Activated CD4-positive, alpha-beta T cell treated with anti-CD3 and anti-CD28 coated beads for 36 hours (primary cell): ENCODE measurements around the gene DDN. TPM values are rescaled to one million over a fixed set of nuclear protein-coding genes. Genes with fewer than 3 reads are reported as not detected.

ENCODE experiments used
- ATAC-seq: fragments of 200-7000 bp; cut with Tn5 transposase; one replicate; pipeline ENCODE4 v1.10.0; 2021; ENCODE audit warnings: mild to moderate bottlenecking, moderate library complexity
- CTCF ChIA-PET: fragments of 350-600 bp; sonication (Branson Sonifier 250); formaldehyde crosslinking; loops from one replicate; lab custom pipeline; 2021; ENCODE audit warnings: antibody characterized with exemption; lab: Charles Lee
- POLR2A ChIA-PET: fragments of 350-600 bp; sonication (Branson Sonifier 250); formaldehyde crosslinking; loops from one replicate; lab custom pipeline; 2021; ENCODE audit warnings: antibody characterized with exemption, inconsistent platforms; lab: Charles Lee
- DNase-seq: peaks from one replicate; pipeline ENCODE4 v3.0.0-alpha.2; 2020
- H3K27ac Mint-ChIP-seq: one replicate; pipeline ENCODE4 v1.8.0; 2021; ENCODE audit warnings: mixed read lengths
- H3K27me3 Mint-ChIP-seq: one replicate; pipeline ENCODE4 v1.8.0; 2021; ENCODE audit warnings: mixed read lengths
- H3K36me3 Mint-ChIP-seq: one replicate; pipeline ENCODE4 v1.8.0; 2021; ENCODE audit warnings: low read depth, mixed read lengths
- H3K4me1 Mint-ChIP-seq: one replicate; pipeline ENCODE4 v1.8.0; 2021; ENCODE audit warnings: mixed read lengths
- H3K4me3 Mint-ChIP-seq: one replicate; pipeline ENCODE4 v1.8.0; 2021; ENCODE audit warnings: mild to moderate bottlenecking, moderate library complexity, mixed read lengths
- H3K9me3 Mint-ChIP-seq: one replicate; pipeline ENCODE4 v1.8.0; 2021; ENCODE audit warnings: low read depth, mixed read lengths
- intact Hi-C, 2 experiments: fragments of 100-400 bp; cut with DNase I in 1 of 2; cut with micrococcal nuclease in 1 of 2; formaldehyde crosslinking; loops; one replicate each; pipeline versions ENCODE4 v1.14.2 to v1.15.1; 2022 to 2024; cut with DNase I, micrococcal nuclease
- total RNA-seq, 2 experiments: library from RNA; stranded (reverse); gene quantifications; one replicate each; pipeline ENCODE4 v1.2.3, GENCODE V29; 2021

Gene DDN
- total RNA-seq, 2 experiments from 2014 or later: 0.48 to 0.61 TPM

GRCh38 chr12:48981757-48982157 is 17.4 kb downstream of the DDN start:
- ChIA-PET POLR2A (no interaction called here), CTCF (interaction anchor here (0.8 to 13.1 kb wide), 9 partner anchors 12 to 130 kb away, joined by 3 to 246 read pairs (median 9); partner anchors contain the start of genes DDN, DDX23 and FKBP11)
- intact Hi-C loops: loop anchor here in 1 of 2 experiments (2.0 to 5.0 kb wide), 2 partner anchors 111 to 129 kb away; partner anchors contain the start of genes DDX23 and DHH
- ATAC-seq: no peak
- Mint-ChIP-seq H3K4me3 (peak overlapping the region; percentile 54), H3K36me3 (no peaks in the 10 kb centered on the region), H3K27ac (peak overlapping the region; percentile 58), H3K4me1 (peaks cover 47% of the 10 kb centered on the region), H3K9me3 (no peaks in the 10 kb centered on the region), H3K27me3 (peaks cover 59% of the 10 kb centered on the region)
- DNase-seq: no peak

GRCh38 chr12:48980953-48981756 is 18.0 kb downstream of the DDN start:
- Mint-ChIP-seq H3K36me3 (no peaks in the 10 kb centered on the region), H3K4me3 (peak overlapping the region; percentile 54), H3K27me3 (peaks cover 62% of the 10 kb centered on the region), H3K4me1 (peaks cover 49% of the 10 kb centered on the region), H3K9me3 (no peaks in the 10 kb centered on the region), H3K27ac (peak overlapping the region; percentile 58)
- ATAC-seq (peak; percentile 25), DNase-seq (peak; percentile 69)
- intact Hi-C loops: loop anchor here (1.0 to 5.0 kb wide), 4 partner anchors 14 to 128 kb away; partner anchors contain the start of genes DDX23 (in 1 of the 2) and DHH (in 1 of the 2)
- POLR2A ChIA-PET: no interaction called here
- CTCF ChIA-PET: interaction anchor here (1.3 to 13.1 kb wide), 5 partner anchors 12 to 129 kb away, joined by 6 to 246 read pairs (median 54); partner anchors contain the start of genes DDN, DDX23 and FKBP11

- peaks cover 63% of the 10 kb centered on the region for H3K27me3 Mint-ChIP-seq
- no peak overlapping the region for H3K27ac Mint-ChIP-seq
Observed at GRCh38 chr12:48980389-48980952, 18.7 kb downstream of the DDN start.

DNA sequence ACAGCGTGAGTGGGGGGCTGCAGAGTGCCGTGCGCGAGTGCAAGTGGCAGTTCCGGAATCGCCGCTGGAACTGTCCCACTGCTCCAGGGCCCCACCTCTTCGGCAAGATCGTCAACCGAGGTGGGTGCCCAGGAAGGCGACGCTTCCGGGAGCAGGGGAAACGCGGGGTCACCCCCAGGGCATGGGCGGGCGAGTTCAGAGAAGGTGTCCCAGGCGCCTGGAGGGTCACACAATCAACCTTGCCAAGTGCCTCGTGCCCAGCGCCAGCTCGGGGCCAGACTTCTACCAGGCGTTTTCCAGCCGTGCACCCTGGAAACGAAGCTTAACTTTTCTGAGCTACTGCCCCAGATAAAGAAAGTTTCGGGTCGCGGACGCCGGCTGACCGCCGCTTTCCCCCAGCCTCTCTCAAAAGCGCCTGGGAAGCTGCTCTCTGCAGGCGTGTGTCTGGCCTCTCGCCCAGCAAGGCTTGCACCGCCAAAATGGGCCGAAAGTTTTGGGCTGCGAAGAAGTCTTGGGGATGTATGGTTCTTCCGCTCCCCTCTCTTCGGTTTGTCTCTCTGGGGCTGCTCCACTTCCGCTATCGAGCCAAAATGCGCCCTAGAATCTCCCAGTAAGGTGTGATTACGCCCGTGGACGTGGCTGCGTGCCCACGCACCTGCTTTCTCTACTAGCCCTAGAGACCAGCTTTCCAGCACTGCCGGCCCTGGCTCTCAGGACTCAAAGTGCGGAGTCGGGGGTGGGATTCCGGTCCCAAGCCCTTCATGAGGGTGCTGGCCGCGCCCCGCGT is 19.4 kb downstream of the DDN start:
- H3K27me3 Mint-ChIP-seq: peaks cover 65% of the 10 kb centered on the region
- no peak overlapping the region for H3K27ac Mint-ChIP-seq
- H3K4me3 Mint-ChIP-seq: peak overlapping the region; percentile 54
- intact Hi-C loops: loop anchor here (1.0 to 10.0 kb wide), 11 partner anchors 16 to 975 kb away; partner anchors contain the start of genes COL2A1 (in 1 of the 2), DDX23 (in 1 of the 2), DHH (in 1 of the 2) and DNAJC22 (in 1 of the 2)
- no peaks in the 10 kb centered on the region for H3K36me3 Mint-ChIP-seq
- no peak for ATAC-seq
- DNase-seq: peak; percentile 48
- ChIA-PET POLR2A (no interaction called here), CTCF (interaction anchor here (0.5 to 13.1 kb wide), 19 partner anchors 8 to 1721 kb away, joined by 3 to 246 read pairs (median 4); partner anchors contain the start of genes DDN, DDX23, FKBP11 and RND1)
- H3K4me1 Mint-ChIP-seq: peaks cover 50% of the 10 kb centered on the region
- H3K9me3 Mint-ChIP-seq: no peaks in the 10 kb centered on the region

More at GRCh38 chr12:48980389-48980952, 18.7 kb downstream of the DDN start:
- DNase-seq (peak; percentile 65), ATAC-seq (no peak)
- intact Hi-C loops: loop anchor here (1.0 to 5.0 kb wide), 4 partner anchors 15 to 128 kb away; partner anchors contain the start of genes DDX23 (in 1 of the 2) and DHH (in 1 of the 2)
- Mint-ChIP-seq H3K4me1 (peaks cover 50% of the 10 kb centered on the region), H3K4me3 (peak overlapping the region; percentile 54), H3K9me3 (no peaks in the 10 kb centered on the region), H3K36me3 (no peaks in the 10 kb centered on the region)
- ChIA-PET POLR2A (no interaction called here), CTCF (interaction anchor here (0.5 to 13.1 kb wide), 13 partner anchors 7 to 1722 kb away, joined by 3 to 246 read pairs (median 6); partner anchors contain the start of genes DDN, DDX23 and FKBP11)

- peak overlapping the region; percentile 54 for H3K4me3 Mint-ChIP-seq
- no peak for ATAC-seq
- POLR2A ChIA-PET: interaction anchor here (0.6 kb wide), 1 partner anchor 209 kb away, joined by 3 read pairs; no protein-coding TSS in a partner anchor
- H3K9me3 Mint-ChIP-seq: no peaks in the 10 kb centered on the region
- DNase-seq: peak; percentile 30
- no peak overlapping the region for H3K27ac Mint-ChIP-seq
- peaks cover 69% of the 10 kb centered on the region for H3K27me3 Mint-ChIP-seq
- peaks cover 50% of the 10 kb centered on the region for H3K4me1 Mint-ChIP-seq
- no peaks in the 10 kb centered on the region for H3K36me3 Mint-ChIP-seq
- CTCF ChIA-PET: interaction anchor here (0.6 to 13.1 kb wide), 15 partner anchors 9 to 799 kb away, joined by 3 to 246 read pairs (median 6); partner anchors contain the start of genes ARF3, DDN, DDX23 and DHH
- intact Hi-C loops: loop anchor here (1.0 to 10.0 kb wide), 8 partner anchors 42 to 974 kb away; partner anchors contain the start of genes COL2A1 (in 1 of the 2), DNAJC22 (in 1 of the 2), FKBP11 (in 1 of the 2) and KANSL2 (in 1 of the 2)
Observed at GRCh38 chr12:48978741-48979601, 20.2 kb downstream of the DDN start.

DNA sequence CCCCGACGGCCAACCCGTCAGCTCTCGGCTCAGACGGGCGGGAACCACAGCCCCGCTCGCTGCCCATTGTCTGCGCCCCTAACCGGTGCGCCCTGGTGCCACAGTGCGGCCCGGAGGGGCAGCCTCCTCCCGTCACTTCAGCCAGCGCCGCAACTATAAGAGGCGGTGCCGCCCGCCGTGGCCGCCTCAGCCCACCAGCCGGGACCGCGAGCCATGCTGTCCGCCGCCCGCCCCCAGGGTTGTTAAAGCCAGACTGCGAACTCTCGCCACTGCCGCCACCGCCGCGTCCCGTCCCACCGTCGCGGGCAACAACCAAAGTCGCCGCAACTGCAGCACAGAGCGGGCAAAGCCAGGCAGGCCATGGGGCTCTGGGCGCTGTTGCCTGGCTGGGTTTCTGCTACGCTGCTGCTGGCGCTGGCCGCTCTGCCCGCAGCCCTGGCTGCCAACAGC is 20.9 kb downstream of the DDN start, which contains the start of gene WNT1:
WNT1 (plus strand) TSS at position 32 of the 450 bp plus-strand sequence; CDS start at position 361, 329 bp downstream.
- CTCF ChIA-PET: interaction anchor here (0.9 to 13.1 kb wide), 16 partner anchors 10 to 163 kb away, joined by 3 to 246 read pairs (median 6); partner anchors contain the start of genes ARF3, DDN, DDX23 and DHH
- POLR2A ChIA-PET: interaction anchor here (0.5 to 0.6 kb wide), 2 partner anchors 32 to 210 kb away, joined by 3 to 5 read pairs; no protein-coding TSS in a partner anchor
- Mint-ChIP-seq H3K4me3 (peak within 1 kb of the TSS; percentile 54), H3K36me3 (no peaks in the 10 kb centered on the region), H3K4me1 (peaks cover 50% of the 10 kb centered on the region), H3K27ac (peak within 1 kb of the TSS; percentile 10), H3K9me3 (no peaks in the 10 kb centered on the region), H3K27me3 (peaks cover 70% of the 10 kb centered on the region)
- no peak for ATAC-seq
- intact Hi-C loops: loop anchor here (1.0 to 10.0 kb wide), 8 partner anchors 41 to 974 kb away; partner anchors contain the start of genes COL2A1 (in 1 of the 2), DNAJC22 (in 1 of the 2), FKBP11 (in 1 of the 2) and KANSL2 (in 1 of the 2)
- DNase-seq: no peak

DNA sequence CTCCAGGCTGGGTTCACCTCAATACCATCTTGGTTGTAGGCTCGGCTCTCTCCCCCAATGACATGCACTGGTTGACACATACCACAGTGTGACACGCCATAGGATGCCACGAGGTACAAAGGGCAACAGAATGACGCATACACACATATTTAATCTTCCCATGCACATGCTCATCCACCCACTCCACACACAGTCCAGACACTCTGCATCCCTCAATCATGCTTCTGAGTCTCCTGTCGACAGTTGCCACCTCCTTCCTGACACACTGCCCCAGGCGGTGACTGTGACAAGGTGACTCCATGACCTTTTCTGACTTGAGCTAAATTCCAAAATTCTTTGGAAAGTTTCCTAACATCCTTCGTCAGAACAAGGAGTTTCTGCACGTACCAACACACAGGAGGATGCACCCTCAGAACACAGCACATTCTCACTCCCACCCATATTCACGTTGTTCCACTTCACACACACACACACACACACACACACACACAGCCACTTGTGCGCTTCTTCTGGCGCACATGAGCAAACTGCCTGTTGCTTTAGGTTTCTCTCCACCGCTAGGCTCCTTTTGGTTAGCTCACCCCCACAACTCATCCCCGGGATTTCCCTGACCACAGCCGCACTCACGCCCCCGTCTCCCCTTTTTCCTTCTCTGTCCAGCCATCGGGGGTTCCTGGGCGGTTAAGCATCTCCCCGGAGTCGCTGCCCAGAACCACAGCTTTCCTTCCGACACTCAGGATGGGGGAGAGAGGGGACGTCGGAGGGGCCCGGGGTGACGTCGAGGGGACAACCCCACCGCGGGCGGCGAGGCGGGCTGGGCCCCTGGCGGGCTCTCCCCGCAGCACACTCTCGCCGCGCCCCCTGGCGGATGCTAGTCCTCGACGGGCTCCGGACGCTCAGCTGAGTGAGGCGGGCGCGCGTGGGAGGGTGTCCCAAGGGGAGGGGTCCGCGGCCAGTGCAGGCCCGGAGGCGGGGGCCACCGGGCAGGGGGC is 21.6 kb downstream of the DDN start:
- intact Hi-C loops: loop anchor here (1.0 to 10.0 kb wide), 11 partner anchors 20 to 973 kb away; partner anchors contain the start of genes ARF3 (in 2 of the 2), COL2A1 (in 1 of the 2), DDX23 (in 1 of the 2) and DNAJC22 (in 1 of the 2)
- ATAC-seq (peak; percentile 69), DNase-seq (peak; percentile 92)
- Mint-ChIP-seq H3K27ac (peak overlapping the region; percentile 10), H3K9me3 (no peaks in the 10 kb centered on the region), H3K27me3 (peaks cover 73% of the 10 kb centered on the region), H3K4me1 (peaks cover 54% of the 10 kb centered on the region), H3K36me3 (no peaks in the 10 kb centered on the region), H3K4me3 (peak overlapping the region; percentile 42)
- CTCF ChIA-PET: interaction anchor here (0.5 to 13.1 kb wide), 23 partner anchors 10 to 1189 kb away, joined by 3 to 246 read pairs (median 4); partner anchors contain the start of genes ARF3, CERS5, DDN and DDX23
- POLR2A ChIA-PET: interaction anchor here (0.5 to 0.7 kb wide), 2 partner anchors 21 to 33 kb away, joined by 5 read pairs; no protein-coding TSS in a partner anchor

- Mint-ChIP-seq H3K4me1 (peaks cover 55% of the 10 kb centered on the region), H3K9me3 (no peaks in the 10 kb centered on the region), H3K36me3 (no peaks in the 10 kb centered on the region), H3K4me3 (no peak overlapping the region), H3K27me3 (peaks cover 68% of the 10 kb centered on the region), H3K27ac (no peak overlapping the region)
- ChIA-PET CTCF (interaction anchor here (0.5 to 4.0 kb wide), 8 partner anchors 14 to 122 kb away, joined by 3 to 22 read pairs (median 3); no protein-coding TSS in a partner anchor), POLR2A (no interaction called here)
- intact Hi-C loops: loop anchor here (2.0 to 10.0 kb wide), 2 partner anchors 15 to 969 kb away; partner anchors contain the start of gene COL2A1 (in 1 of the 2)
- ATAC-seq: no peak
- DNase-seq: peak; percentile 70
Observed at GRCh38 chr12:48973941-48974673, 25.1 kb downstream of the DDN start.
